Neural cell (in vitro differentiated cells): ENCODE data around the gene RBBP8NL. TPM values are rescaled to one million over a fixed set of nuclear protein-coding genes. Genes with fewer than 3 reads are reported as not detected.

ENCODE experiments used
- H2AFZ ChIP-seq: fragments of 200-600, 300-800 bp; sonication (generic), shearing (Covaris generic); 2 replicates; pipeline ENCODE4 v1.6.0; 2014; ENCODE audit warnings: low read depth, mild to moderate bottlenecking, antibody characterized with exemption, low read length, moderate library complexity
- H3F3A ChIP-seq: fragments of 200-600 bp; shearing (Covaris generic); 2 replicates; pipeline ENCODE4 v1.6.1; 2016; ENCODE audit warnings: mild to moderate bottlenecking, moderate library complexity, mixed read lengths, antibody characterized with exemption, low read length; ENCODE audit not compliant: insufficient read depth, poor library complexity, severe bottlenecking
- H3K27ac ChIP-seq: fragments of 200-600, 300-800 bp; sonication (generic), shearing (Covaris generic); 2 replicates; pipeline ENCODE4 v1.5.1; 2014; ENCODE audit warnings: mild to moderate bottlenecking, low read length, moderate library complexity
- H3K27me3 ChIP-seq: fragments of 300-800, 200-600 bp; sonication (generic), shearing (Covaris generic); 2 replicates; pipeline ENCODE4 v1.6.0; 2014; ENCODE audit warnings: mild to moderate bottlenecking, low read depth, low read length, moderate library complexity; ENCODE audit not compliant: insufficient read depth
- H3K36me3 ChIP-seq: fragments of 300-800, 200-600 bp; sonication (generic), shearing (Covaris generic); 2 replicates; pipeline ENCODE4 v1.5.1; 2014; ENCODE audit warnings: mild to moderate bottlenecking, antibody characterized with exemption, low read length, moderate library complexity; ENCODE audit not compliant: insufficient read depth
- H3K4me2 ChIP-seq: fragments of 300-800, 200-600 bp; sonication (generic), shearing (Covaris generic); 2 replicates; pipeline ENCODE4 v1.6.0; 2014; ENCODE audit warnings: mild to moderate bottlenecking, low read length
- H3K4me3 ChIP-seq: fragments of 300-800, 200-600 bp; sonication (generic), shearing (Covaris generic); 2 replicates; pipeline ENCODE4 v1.5.1; 2014; ENCODE audit warnings: mild to moderate bottlenecking, low read length, moderate library complexity
- H3K79me2 ChIP-seq: fragments of 200-600 bp; shearing (Covaris generic); replicated peaks from 2 replicates; pipeline ENCODE4 v1.6.0; 2014; ENCODE audit warnings: mild to moderate bottlenecking, low read length, moderate library complexity; ENCODE audit not compliant: insufficient read depth
- H3K9ac ChIP-seq: fragments of 300-800, 200-600 bp; sonication (generic), shearing (Covaris generic); 2 replicates; pipeline ENCODE4 v1.6.1; 2016; ENCODE audit warnings: mild to moderate bottlenecking, low read length, mixed read lengths
- H3K9me2 ChIP-seq: fragments of 200-600 bp; shearing (Covaris generic); 2 replicates; pipeline ENCODE4 v1.6.1; 2016; ENCODE audit warnings: mild to moderate bottlenecking, low read length, mixed read lengths; ENCODE audit not compliant: insufficient read depth
- H3K9me3 ChIP-seq: fragments of 200-600, 300-800 bp; sonication (generic), shearing (Covaris generic); 2 replicates; pipeline ENCODE4 v1.6.1; 2016; ENCODE audit warnings: mild to moderate bottlenecking, mixed run types, low read length, moderate library complexity, mixed read lengths
- H4K20me1 ChIP-seq: fragments of 200-600 bp; shearing (Covaris generic); 2 replicates; pipeline ENCODE4 v1.6.1; 2016; ENCODE audit warnings: mild to moderate bottlenecking, mixed run types; ENCODE audit not compliant: insufficient read depth
- EP300 ChIP-seq: fragments of 450-650 bp; conservative IDR thresholded peaks from 2 replicates; pipeline ENCODE4 v1.6.1; 2014; ENCODE audit warnings: antibody characterized with exemption, mild to moderate bottlenecking, moderate library complexity; ENCODE audit not compliant: poor library complexity, severe bottlenecking
- EZH2 ChIP-seq: fragments of 200-600, 300-800 bp; shearing (Covaris generic), sonication (generic); IDR thresholded peaks from 2 replicates; pipeline ENCODE4 v1.6.1; 2014; ENCODE audit warnings: antibody characterized with exemption, low read length, borderline replicate concordance, mild to moderate bottlenecking; ENCODE audit not compliant: insufficient read depth, poor library complexity, severe bottlenecking
- MXI1 ChIP-seq: fragments of 450-650 bp; conservative IDR thresholded peaks from 2 replicates; pipeline ENCODE4 v1.6.1; 2014; ENCODE audit warnings: antibody characterized with exemption, mild to moderate bottlenecking; ENCODE audit not compliant: poor library complexity, severe bottlenecking
- POLR2AphosphoS5 ChIP-seq: IDR thresholded peaks from 2 replicates; pipeline ENCODE4 v1.6.1; 2012
- RAD21 ChIP-seq: fragments of 450-650 bp; conservative IDR thresholded peaks from 2 replicates; pipeline ENCODE4 v1.6.1; 2014; ENCODE audit warnings: antibody characterized with exemption, mild to moderate bottlenecking, moderate library complexity
- SMC3 ChIP-seq: fragments of 450-650 bp; conservative IDR thresholded peaks from 2 replicates; pipeline ENCODE4 v1.6.1; 2014; ENCODE audit warnings: antibody characterized with exemption, mild to moderate bottlenecking, moderate library complexity; ENCODE audit not compliant: poor library complexity
- TAF1 ChIP-seq: IDR thresholded peaks from 2 replicates; pipeline ENCODE4 v1.6.1; 2012; ENCODE audit warnings: low read depth
- polyA plus RNA-seq: library from polyadenylated mRNA; depleted of rRNA; stranded (reverse); fragments of >200 nt; gene quantifications from 2 replicates; pipeline ENCODE4 v1.2.3, GENCODE V29; 2014
- TF ChIP-seq, protein P1 (sequence below): fragments of 450-650 bp; IDR thresholded peaks from 2 replicates; pipeline ENCODE4 v1.5.1; 2014; ENCODE audit warnings: antibody characterized with exemption, mild to moderate bottlenecking, moderate library complexity; ENCODE audit not compliant: poor library complexity, severe bottlenecking
- TF ChIP-seq, protein P2 (sequence below): IDR thresholded peaks from 2 replicates; pipeline ENCODE4 v1.6.1; 2012; ENCODE audit warnings: borderline replicate concordance

The RBBP8NL gene
- polyA plus RNA-seq, 1 donor from 2014 or later = not detected

DNA sequence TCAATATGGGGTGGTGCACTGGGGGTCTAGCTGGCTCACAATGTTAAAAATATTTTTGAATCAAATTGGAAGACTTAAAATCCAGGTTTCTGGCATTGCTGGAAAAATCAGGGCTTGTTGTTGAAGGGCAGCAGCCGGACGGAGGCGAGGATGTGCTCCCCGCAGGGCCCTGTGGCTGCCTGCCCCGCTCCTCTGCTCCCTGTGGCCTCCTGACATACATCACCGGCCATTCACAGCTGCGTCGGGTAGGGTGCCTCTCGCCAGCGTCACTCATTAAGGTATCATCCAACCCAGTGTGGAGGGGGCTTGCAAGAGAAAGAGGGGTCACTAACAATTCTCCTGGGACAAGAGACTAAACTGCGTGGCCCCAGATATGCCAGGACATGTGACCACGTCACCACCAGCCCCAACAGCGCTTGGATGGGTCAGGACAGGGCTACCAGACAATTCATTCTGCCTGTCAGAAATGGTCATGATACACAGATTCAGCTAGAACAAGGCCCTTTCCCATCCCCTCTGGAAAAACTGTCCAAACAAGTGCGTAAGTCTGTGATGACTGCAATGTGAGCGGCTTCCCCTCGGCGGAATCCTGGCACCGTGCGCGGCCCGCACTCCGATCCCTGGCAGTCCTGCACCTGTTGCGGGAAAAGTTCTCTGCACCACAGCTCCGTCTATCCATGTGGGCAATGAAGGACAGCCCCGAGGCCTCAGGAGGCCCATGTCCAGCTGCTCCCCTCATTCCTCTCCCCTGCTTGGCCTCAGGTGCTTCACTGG, 36.5 kb upstream of the RBBP8NL start:
- no peak for TF ChIP-seq EP300
- TF ChIP-seq, protein P1, sequence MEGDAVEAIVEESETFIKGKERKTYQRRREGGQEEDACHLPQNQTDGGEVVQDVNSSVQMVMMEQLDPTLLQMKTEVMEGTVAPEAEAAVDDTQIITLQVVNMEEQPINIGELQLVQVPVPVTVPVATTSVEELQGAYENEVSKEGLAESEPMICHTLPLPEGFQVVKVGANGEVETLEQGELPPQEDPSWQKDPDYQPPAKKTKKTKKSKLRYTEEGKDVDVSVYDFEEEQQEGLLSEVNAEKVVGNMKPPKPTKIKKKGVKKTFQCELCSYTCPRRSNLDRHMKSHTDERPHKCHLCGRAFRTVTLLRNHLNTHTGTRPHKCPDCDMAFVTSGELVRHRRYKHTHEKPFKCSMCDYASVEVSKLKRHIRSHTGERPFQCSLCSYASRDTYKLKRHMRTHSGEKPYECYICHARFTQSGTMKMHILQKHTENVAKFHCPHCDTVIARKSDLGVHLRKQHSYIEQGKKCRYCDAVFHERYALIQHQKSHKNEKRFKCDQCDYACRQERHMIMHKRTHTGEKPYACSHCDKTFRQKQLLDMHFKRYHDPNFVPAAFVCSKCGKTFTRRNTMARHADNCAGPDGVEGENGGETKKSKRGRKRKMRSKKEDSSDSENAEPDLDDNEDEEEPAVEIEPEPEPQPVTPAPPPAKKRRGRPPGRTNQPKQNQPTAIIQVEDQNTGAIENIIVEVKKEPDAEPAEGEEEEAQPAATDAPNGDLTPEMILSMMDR = no peak
- TF ChIP-seq, protein P2, sequence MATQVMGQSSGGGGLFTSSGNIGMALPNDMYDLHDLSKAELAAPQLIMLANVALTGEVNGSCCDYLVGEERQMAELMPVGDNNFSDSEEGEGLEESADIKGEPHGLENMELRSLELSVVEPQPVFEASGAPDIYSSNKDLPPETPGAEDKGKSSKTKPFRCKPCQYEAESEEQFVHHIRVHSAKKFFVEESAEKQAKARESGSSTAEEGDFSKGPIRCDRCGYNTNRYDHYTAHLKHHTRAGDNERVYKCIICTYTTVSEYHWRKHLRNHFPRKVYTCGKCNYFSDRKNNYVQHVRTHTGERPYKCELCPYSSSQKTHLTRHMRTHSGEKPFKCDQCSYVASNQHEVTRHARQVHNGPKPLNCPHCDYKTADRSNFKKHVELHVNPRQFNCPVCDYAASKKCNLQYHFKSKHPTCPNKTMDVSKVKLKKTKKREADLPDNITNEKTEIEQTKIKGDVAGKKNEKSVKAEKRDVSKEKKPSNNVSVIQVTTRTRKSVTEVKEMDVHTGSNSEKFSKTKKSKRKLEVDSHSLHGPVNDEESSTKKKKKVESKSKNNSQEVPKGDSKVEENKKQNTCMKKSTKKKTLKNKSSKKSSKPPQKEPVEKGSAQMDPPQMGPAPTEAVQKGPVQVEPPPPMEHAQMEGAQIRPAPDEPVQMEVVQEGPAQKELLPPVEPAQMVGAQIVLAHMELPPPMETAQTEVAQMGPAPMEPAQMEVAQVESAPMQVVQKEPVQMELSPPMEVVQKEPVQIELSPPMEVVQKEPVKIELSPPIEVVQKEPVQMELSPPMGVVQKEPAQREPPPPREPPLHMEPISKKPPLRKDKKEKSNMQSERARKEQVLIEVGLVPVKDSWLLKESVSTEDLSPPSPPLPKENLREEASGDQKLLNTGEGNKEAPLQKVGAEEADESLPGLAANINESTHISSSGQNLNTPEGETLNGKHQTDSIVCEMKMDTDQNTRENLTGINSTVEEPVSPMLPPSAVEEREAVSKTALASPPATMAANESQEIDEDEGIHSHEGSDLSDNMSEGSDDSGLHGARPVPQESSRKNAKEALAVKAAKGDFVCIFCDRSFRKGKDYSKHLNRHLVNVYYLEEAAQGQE = no peak
- TF ChIP-seq RAD21 = no peak
- TF ChIP-seq SMC3 = no peak
- no peak for TF ChIP-seq MXI1
- no peak for TF ChIP-seq EZH2
- no peak for TF ChIP-seq TAF1
- TF ChIP-seq POLR2AphosphoS5 = no peak
- Histone ChIP-seq H3K9ac (no peak overlapping the region), H3K79me2 (no peaks in the 10 kb centered on the region), H3K9me3 (no peaks in the 10 kb centered on the region), H3F3A (no peaks in the 10 kb centered on the region), H3K27me3 (no peaks in the 10 kb centered on the region), H3K27ac (no peak overlapping the region), H3K9me2 (no peaks in the 10 kb centered on the region), H3K4me3 (no peak overlapping the region), H3K4me2 (no peak overlapping the region), H3K36me3 (no peaks in the 10 kb centered on the region), H4K20me1 (no peaks in the 10 kb centered on the region), H2AFZ (no peak overlapping the region)

DNA sequence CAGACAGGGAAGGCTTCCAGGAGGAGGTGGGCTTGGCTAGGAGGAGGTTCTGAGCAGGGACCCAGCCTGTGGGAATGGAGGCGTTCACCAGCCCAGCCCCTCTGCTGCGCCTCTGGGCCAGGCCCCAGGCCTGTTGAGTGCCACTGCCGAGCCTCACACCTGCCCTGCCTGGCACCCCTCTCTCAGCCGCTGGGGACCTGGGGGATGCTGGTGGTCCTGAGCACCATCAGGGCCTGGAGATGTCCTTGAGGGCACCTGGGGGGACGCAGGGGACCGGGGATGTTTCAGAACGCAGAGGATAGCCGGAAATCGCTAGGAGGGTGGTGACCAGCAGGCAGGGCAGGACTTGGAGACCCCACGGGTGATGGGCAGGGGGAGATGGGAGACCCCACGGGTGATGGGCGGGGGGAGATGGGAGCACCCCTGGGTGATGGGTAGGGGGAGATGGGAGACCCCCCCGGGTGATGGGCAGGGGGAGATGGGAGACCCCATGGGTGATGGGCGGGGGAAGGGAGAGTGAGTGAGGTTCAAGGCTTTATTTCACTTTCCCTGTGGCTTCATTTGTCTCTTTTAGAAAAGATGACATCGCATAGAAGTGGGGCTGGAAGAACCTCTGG, 35.7 kb upstream of the RBBP8NL start:
- TF ChIP-seq SMC3 (no peak), MXI1 (no peak), EP300 (no peak), EZH2 (no peak), TAF1 (no peak), POLR2AphosphoS5 (no peak), RAD21 (no peak)
- TF ChIP-seq, protein P1 = no peak
- TF ChIP-seq, protein P2 = no peak
- Histone ChIP-seq H3K9me2 (no peaks in the 10 kb centered on the region), H2AFZ (no peak overlapping the region), H3K27ac (no peak overlapping the region), H3K4me2 (no peak overlapping the region), H3K9me3 (no peaks in the 10 kb centered on the region), H3K9ac (no peak overlapping the region), H3F3A (no peaks in the 10 kb centered on the region), H4K20me1 (no peaks in the 10 kb centered on the region), H3K36me3 (no peaks in the 10 kb centered on the region), H3K27me3 (no peaks in the 10 kb centered on the region), H3K79me2 (no peaks in the 10 kb centered on the region), H3K4me3 (no peak overlapping the region)
